Superior temporal gyrus (tissue), 1 donor: ENCODE measurements around the gene PDK3.
A peak's percentile ranks its signal among the peaks of the same experiment; 100 is the strongest.

Source experiments
- DNase-seq: peaks from one replicate; pipeline ENCODE4 v3.0.0-alpha.2; 2016; ENCODE audit errors: extremely low spot score

PDK3 gene

DNA sequence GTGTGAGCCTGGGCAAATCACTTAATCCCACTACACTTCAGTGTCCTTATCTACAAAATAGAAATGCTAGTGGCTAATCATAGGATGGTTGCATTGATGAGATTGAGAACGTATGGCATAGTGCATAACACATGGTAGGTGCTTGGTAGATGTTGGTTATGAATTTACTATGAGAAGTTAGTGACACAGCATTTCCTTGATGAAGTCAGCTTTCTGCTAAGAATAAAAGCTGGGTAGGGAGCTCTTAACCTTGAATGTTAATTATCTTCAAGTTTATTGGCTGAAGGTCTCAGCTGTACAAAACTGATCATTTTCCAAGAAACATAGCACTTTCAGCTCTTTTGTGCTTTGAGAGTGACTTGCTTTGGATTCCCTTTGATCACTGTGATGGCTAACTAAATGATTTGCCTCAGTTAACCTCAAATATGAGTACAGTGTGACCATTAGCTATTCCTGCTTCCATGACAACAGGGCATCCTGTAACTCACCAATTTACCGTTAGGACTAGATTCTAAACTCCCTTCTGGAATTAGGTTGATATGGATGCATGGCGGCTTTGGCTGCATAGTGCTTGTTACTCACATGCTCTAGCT lies 17.8 kb downstream of the PDK3 start:
- DNase-seq = no peak

DNA sequence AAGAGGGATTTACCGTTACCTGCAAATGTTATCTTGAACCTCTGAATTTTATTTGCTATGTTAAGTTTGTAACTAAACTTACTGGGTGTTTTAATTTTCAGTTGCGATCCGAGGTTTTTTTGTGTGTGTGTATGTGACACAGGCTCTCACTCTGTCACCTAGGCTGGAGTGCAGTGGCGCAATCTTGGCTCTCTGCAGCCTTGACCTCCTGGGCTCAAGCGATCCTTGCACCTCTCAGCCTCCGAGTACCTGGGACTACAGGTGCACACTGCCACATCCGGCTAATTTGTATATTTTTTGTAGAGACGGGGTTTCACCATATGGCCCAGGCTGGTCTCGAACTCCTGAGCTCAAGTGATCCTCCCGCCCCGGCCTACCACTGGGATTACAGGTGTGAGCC lies 18.5 kb downstream of the PDK3 start:
- no peak for DNase-seq

DNA sequence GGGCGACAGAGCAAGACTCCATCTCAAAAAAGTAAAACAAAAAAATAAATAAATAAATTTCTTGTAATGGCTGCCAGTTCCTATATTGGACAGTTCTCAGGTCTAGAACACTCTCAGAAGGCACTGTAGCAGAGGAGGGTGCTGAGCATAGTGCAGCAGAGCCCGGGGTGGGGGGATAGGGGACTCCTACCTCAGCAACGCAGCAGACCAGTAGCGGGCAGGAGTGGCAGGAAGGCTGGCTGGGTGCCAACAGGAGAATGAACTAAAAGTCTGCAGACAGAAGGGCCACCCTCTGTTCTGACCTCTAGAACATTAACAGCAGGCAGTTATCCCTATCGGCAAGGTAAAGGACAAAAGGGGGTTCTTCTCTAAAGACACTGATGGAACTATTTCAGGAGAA lies 20.2 kb downstream of the PDK3 start:
- no peak for DNase-seq

DNA sequence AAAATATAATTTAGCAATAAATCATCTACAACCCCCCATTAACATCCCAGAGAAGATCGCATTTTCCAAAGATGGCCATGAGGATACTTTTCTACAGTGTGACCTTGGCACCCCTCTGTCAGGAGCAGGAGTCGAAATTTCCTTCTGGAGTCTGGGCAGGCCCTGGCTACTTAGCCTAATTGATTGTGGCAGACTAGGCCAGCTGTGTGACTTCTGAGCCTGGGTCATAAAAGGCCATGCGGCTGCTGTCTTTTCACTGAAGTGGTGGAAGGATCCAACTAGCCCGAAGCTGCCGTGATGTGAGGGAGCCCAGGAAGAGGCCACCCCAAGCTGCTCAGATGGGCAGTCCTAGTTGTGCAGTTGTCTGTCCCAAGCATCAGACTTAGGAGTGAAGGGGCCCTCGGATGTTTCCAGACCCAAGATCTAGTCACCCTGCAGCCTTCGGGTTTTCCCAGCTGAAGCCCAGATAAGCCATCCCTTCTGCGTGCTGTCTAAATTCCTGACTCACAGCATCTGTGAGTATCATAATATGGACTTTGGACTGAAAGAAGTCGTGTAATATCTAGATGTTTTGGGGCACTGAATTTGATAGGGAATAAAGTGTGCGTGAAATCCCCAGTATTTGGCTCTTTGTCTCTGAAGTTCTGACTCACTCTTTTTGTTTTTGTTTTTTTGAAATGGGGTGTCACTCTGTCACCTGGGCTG lies 21.0 kb downstream of the PDK3 start:
- no peak for DNase-seq

DNA sequence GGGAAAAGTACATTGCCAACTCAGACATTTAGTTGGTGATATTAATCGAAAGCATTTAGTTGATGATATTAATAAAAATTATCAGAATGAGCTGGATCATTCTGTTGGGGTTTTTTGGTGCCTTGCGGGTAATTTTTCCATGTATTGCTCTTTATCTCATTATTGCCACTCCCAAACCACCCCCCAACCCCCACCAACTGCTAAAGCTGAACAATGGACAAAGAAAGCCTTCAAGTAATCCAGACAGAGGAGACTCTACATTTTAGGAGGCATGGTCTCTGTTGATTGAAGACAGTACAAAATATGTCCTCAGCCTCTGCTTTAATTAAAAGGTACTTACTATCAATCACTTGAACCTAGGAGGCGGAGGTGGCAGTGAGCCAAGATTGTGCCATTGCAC lies 22.5 kb downstream of the PDK3 start:
- DNase-seq = no peak

DNA sequence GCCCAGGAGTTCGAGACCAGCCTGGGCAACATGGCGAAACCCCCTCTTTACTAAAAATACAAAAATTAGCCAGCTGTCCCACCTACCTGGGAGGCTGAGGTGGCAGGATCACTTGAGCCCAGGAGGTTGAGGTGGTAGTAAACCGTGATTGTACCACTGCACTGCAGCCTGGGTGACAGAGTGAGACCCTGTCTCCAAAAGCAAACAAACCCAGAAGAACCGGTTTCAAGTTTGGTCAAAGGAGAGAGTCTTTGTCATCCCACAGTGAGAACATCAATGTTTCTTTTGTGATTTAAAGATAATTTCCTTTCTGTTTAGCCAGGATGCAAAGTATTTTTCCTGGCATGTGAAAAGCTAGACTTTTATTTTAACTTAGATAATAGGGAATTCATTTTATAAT lies 26.7 kb downstream of the PDK3 start:
- no peak for DNase-seq

DNA sequence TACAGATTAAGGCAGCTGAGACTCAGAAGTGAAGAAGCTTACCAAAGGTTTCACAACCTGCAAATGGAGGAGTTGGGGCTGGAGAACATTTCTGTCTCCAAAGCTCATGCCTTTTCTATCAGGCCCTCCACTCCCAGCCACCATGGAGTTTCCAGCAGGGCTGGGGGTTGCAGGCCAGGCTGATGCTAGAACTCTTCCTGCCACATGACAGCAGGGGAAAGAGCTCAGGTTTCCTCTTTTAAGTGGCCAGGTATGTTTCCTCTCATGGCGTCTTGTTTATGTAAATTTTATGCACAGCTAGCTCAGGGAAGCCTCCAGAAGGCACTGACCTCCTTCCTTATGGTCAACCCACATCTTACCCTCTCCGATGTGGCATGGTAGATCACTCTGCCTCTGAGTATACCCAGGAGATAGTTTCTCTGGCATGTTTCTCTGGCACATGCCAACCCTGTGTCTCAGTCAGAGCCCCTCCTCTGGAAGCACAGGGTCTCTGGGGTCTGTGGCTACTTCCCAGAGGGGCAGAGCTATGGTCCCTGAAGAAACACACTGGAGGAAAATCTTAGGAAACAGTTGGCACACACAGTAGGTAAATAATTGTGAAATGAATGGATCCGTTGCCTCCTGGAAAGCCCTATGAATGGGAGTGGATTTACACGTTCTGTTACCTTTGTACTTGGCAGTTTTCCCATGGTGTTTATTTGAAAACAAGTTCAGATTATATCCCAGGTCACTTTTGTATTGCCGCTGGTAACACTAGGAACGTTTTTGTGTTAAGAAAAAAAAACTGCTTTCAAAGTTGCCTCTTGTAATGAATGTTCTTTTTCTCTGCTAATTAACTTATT lies 28.9 kb downstream of the PDK3 start:
- DNase-seq = no peak

DNA sequence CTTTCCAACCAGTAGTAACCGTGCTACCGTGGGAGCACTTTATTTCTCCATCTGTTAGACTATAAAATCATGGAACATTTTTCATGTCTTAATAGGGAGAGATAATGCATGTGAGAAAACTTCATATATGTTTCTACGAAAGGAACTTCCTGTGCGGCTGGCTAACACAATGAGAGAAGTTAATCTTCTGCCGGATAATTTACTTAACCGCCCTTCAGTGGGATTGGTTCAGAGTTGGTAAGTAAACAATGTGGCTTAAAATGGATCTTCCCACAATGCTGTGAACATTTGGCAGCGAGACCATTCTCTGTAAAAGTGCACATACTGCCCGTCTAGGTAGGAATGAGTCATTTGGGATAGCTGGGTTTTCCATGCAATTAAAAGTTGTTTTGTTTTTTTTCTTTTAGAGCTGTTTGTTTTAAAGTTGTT lies 29.6 kb downstream of the PDK3 start:
- peak; percentile 19 for DNase-seq

DNA sequence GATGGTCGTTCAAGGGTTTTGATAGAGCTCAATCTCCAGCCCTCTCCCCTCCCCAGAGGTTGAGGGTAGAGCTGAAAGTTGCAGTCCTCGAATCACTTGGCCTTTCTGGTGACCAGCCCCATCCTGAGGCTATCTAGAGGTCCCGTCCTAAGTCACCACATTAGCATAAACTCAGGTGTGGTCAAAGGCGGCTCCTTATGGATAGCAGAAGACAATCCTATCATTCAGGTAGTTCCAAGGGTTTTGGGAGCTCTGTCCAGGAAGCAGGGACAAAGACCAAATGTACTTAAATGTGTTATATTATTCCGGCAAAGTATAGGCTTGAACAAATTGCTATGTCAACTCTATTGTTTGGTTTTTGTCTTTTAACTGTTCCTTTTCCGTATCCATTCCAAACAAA lies 30.6 kb downstream of the PDK3 start:
- DNase-seq = no peak

DNA sequence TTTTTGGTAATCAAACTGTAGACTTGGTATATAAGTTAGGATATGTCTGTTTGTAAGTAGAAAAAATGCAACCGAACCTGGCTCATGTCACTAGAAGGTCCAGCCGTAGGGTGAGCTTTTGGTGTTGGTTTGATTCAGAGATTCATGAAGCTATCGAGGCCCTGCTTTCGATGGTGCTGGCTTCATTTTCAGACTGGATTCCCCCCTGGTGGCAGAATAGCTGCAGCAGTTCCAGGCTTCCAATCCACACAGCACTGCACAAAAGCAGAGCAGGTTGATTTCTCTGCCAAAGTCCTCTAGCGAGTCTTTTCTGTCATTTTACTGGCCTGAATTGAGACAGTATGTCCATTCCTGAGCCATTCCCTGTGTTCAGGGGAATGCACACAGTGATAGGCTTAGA lies 33.1 kb downstream of the PDK3 start:
- DNase-seq = no peak

DNA sequence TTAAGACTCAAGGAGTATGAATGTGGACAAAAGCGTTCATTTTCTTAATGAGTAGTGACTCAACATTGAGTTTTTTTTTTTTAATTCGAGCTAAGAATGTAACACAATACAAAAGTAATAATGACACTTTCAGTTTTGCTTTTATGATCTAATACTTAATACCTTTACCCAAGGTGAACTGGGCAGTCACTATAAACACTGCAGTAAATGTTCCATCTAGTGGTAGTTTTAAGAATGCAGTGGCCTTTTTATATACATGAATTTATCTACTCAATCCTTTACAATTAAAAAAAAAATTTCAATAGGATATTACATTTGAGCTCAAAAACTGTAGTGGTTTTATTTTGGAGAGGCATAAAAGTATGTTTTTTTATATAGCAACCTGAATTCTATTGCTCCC lies 33.9 kb downstream of the PDK3 start:
- DNase-seq = peak; percentile 30

DNA sequence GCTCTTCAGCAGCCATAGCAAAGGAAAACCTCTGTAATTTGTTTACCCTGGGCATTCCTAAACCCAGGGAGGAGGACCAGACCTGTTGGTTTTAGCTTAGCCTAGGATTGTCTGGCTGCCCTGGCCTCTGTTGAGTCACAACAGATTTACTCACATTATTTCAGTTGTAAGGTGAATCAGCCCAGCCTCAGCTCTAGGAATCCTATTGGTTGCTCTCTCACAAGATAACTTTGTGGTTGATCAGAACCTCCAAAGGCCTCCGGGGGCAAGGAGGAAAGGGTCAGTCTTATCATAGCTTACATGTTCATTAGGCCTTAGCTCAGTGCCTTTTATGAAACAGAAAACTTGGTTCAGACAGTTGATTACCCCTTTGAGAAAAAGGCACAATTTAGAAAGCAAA lies 41.0 kb downstream of the PDK3 start:
- DNase-seq = no peak

DNA sequence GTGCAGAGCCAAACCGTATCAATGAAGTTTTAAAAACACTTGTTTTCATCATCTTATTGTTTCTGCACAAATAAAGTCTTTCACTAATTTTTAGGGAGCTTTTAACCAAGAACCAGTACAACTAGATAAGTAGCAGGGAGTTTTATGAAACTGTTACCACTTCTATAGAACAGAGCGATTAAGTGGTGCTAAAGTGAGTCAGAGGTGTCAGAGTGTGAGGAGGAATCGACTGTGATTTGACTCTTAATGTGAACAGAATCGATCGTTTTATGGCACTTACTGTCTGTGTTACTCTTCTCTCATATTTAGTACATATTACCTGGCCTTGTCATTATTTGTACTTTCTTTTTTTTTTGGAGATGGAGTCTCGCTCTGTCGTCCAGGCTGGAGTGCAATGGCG lies 43.3 kb downstream of the PDK3 start:
- DNase-seq = no peak

DNA sequence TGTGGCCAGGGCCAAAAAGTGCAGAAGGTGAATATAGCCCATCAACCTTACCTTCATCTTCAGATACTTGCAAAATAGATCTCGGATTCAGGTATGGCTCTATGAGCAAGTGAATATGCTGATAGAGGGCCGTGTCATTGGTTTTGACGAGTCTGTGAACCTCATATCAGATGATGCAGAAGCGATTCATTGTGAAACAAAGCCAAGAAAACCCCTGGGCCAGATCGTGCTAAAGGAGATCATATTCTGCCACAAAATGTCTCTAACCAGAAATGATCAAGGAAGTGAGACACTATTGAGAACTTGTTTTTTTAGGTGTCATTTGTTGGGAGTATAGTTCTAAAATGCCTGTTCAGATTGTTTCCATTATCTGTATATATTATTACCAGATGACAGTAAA lies 48.3 kb downstream of the PDK3 start:
- no peak for DNase-seq

DNA sequence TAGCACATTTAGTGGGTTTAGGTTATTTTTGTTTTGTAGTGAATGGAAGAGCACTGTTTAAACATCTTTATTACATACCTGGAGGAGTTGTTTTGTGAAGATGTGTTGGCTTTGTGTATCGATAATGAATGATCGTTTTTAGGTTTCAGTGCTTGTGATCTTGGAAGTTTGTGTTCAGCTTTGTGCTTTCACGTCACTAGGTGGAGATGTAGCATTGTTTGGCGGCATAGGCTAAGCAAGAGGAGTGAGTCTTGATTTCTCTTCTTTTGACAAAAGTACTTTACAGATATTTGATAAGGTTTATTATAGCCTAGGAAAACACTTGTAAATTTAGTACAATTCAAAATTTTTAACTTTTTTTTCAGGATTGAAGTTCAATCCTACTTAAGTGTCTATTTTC lies 50.4 kb downstream of the PDK3 start:
- peak; percentile 71 for DNase-seq

DNA sequence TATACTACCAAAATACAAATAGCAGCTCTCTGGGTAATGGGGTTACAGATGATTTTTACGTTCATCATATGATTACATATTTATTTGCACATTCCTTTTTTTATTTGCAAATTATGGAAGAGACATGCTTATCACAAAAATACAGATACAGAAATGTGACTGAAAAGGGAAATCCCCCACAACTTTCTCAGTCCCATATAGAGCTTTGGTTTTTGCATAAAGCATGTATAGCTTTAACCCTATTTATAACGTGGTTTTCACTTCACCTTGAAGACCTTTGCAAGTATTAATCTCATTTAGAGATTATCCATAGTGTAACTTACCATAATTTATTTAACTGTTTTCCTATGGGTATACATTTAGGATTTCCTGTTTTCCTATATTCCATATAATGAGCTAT lies 55.4 kb downstream of the PDK3 start:
- no peak for DNase-seq

DNA sequence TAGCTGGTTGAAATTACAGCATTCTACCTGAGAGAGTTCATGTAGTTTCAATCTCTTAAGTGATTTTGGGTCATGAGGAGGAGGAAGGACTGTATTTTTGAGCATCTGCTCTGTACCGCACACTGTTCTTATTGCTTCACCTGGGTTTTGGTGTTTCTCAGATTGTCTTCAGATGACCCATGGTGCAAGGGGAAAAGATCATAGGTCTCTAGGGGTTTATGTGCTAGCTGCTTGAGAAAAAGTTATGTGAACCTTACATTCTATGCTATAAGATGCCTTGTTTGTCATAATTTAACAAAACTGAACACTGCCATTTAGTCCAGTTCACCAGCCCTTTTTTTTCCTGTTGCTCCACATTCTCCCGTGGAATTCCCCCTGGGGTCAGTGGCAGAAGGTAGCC lies 60.4 kb downstream of the PDK3 start:
- DNase-seq = no peak

DNA sequence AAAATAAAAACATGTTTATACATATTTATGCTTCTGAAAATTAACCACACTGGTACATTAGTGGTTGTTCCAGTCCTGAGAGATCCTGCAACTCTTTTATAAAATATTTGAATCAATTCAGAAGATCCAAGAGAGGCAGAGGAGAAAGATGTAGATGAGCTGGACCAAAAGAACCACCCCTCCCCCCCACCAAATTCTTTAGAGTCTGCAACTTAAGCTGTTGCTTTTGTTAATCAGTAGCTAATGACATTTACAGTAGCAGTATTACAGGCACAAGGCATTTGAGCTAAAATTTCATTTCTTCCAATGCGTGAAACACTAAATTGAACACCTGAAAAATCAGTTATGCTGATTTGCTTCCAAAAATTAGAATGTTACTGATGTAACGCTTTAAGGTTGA lies 61.5 kb downstream of the PDK3 start:
- no peak for DNase-seq

DNA sequence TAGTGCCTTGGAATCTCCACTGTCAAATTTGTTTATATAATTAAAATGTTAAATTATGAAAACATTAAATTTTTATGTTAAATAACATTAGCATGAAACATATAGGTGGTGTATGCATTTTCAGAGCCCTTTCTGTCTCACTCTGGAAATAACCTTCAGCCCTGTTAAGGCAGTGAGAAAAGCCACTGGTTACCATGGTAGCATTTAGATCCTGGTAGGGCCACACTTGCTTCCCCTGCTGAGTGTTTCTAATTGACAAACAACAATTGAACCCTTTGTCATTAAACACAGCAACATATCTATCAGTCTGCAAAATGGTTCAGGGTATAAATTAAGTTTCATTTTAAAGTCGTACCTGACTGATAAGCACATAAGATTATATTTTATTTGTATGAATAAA lies 63.5 kb downstream of the PDK3 start:
- DNase-seq = no peak

DNA sequence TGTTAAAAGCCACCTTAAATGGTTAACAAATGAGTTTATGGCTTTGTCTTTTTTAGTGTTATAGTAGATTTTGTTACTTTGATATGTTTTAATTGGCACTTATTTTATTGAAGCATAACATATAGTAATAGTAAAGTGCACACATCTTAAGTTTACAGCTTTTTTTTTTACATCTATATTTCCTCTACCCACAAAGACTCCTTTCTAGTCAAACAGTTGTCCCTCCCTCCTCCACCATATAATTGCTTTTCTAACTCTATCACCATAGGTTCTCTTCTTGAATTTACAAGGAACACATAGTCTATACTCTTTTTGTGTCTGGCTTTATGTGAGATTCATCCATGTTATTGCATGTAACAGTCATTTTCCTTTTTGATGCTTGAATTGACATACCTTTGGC lies 71.5 kb downstream of the PDK3 start:
- no peak for DNase-seq

DNA sequence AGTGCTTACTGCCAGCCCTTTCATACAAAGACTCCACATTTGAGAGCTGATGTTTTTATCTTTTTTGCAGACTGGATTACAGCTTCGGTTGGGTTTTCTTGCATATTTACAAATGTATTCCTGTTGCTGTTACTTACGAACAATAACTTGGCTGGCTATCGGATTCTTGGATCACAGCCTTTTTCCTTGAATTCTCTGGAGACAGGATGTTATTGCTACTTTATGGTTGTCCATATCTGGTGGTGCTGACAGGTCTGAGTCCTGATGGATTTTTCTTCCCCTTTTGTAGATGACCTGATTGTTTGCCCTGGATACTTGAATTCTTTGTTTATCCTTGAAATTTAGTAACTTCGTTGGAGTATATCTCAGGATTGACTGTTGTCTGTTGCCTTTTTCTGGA lies 77.7 kb downstream of the PDK3 start:
- DNase-seq = no peak

DNA sequence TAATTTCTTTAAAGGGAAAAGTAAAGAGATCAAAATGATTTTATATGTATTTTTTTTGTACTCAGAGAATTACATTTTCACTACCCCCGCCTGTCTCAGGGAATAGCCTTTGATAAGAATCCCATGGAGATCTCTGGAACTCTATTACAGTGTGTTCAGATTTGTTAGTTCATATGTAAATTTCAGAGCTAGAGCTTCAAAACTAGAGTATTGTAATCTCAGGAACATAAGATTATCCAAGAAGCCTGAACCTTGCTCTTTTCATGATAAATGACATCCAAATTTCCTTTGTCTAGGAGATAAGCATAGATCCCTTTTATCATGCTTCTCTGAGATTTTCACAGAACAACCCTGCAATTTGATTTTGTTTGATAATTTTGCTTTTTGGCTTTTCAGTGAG lies 82.9 kb downstream of the PDK3 start:
- DNase-seq = no peak

DNA sequence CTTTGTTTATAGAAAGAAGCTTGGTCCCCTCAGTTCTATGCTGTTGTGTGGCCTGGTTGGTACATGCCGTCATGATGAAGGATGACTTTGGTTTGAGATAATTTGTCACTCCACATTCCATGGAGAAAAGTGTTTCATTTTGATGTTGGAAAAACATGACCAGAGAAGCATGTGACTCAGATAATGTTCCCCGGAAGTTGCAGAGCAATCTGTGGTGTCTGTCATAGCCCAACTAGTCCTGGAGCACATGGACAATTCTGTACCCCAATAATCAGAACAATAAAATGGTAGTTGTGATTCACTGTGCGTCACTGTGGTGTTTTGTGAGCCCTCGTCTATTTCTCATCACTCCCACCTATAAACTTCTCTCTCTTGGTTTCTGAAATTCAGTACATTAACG lies 85.1 kb downstream of the PDK3 start:
- no peak for DNase-seq
